ENCODE measurements around the gene NECTIN3.

NECTIN3 gene

GRCh38 chr3:111071257-111072030, at the start of gene NECTIN3:
Gene NECTIN3 (plus strand): TSS chr3:111071816. CDS start chr3:111072018, 202 bp downstream.
- DNase-seq, result peak; percentile 80

GRCh38 chr3:111027868-111028267, 43.7 kb upstream of the NECTIN3 start:
- DNase-seq, result no peak

- no peak for DNase-seq
These were observed 40.1 kb upstream of the NECTIN3 start for GRCh38 chr3:111031538-111031937.

- no peak for DNase-seq
These were observed 38.9 kb upstream of the NECTIN3 start for GRCh38 chr3:111032677-111033076.

- DNase-seq, result no peak
These were observed 38.1 kb upstream of the NECTIN3 start for GRCh38 chr3:111033470-111034050.

GRCh38 chr3:111035316-111035715, 36.3 kb upstream of the NECTIN3 start:
- DNase-seq, result no peak

GRCh38 chr3:111035902-111036301, 35.7 kb upstream of the NECTIN3 start:
- no peak for DNase-seq

- no peak for DNase-seq
These were observed 30.7 kb upstream of the NECTIN3 start for GRCh38 chr3:111040959-111041358.

- DNase-seq, result no peak
These were observed 26.1 kb upstream of the NECTIN3 start for GRCh38 chr3:111045564-111045963.

- DNase-seq, result no peak
These were observed 24.6 kb upstream of the NECTIN3 start for GRCh38 chr3:111047042-111047441.

GRCh38 chr3:111047812-111048435, 23.7 kb upstream of the NECTIN3 start:
- DNase-seq, result no peak

GRCh38 chr3:111051354-111051753, 20.3 kb upstream of the NECTIN3 start:
- DNase-seq, result no peak

- no peak for DNase-seq
These were observed 3.0 kb upstream of the NECTIN3 start for GRCh38 chr3:111068574-111068973.

GRCh38 chr3:111069974-111070771, 1.4 kb upstream of the NECTIN3 start:
- DNase-seq, result no peak

- no peak for DNase-seq
These were observed 802 bp upstream of the NECTIN3 start for GRCh38 chr3:111070772-111071256.

GRCh38 chr3:111072031-111072921, 660 bp downstream of the NECTIN3 start:
- no peak for DNase-seq

GRCh38 chr3:111073218-111073617, 1.6 kb downstream of the NECTIN3 start:
- no peak for DNase-seq

- no peak for DNase-seq
These were observed 5.1 kb downstream of the NECTIN3 start for GRCh38 chr3:111076732-111077131.

- no peak for DNase-seq
These were observed 5.8 kb downstream of the NECTIN3 start for GRCh38 chr3:111077369-111077768.

GRCh38 chr3:111080413-111080812, 8.8 kb downstream of the NECTIN3 start:
- DNase-seq, result no peak

- no peak for DNase-seq
These were observed 9.5 kb downstream of the NECTIN3 start for GRCh38 chr3:111081008-111081545.

GRCh38 chr3:111084911-111085310, 13.3 kb downstream of the NECTIN3 start:
- no peak for DNase-seq

Measured in NCI-H774 (cell line).